ENCODE measurements around the gene NDUFV3. TPM values are rescaled to one million over a fixed set of nuclear protein-coding genes. Genes with fewer than 3 reads are reported as not detected.

The NDUFV3 gene
- total and polyA plus RNA-seq, 2 donors (not counting 3 experiments of a cell fraction or from before 2014, with no cell fraction given): 13.4 to 45.7 TPM

DNA sequence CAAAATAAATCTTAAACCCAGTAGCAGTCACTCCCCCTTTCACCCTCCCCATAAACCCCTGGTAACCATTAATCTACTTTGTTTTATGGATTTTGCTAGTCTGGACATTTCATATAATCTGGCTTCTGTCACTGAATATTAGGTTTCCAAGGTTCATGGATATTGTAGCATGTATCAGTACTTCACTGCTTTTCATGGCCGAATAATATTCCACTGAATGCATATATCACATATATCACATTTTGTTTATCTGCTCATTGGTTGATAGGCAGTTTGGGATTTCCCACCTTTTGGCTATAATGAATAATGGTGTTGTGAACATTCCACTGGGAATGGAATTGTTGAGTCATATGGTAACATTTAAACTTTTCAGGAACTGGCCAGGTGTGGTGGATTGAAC, 9.2 kb upstream of the NDUFV3 start:
- intact Hi-C loops (cut with micrococcal nuclease): no loop called here
- Histone ChIP-seq H3K36me3 (ENCODE audit: control insufficient read depth in 2 of 2, extremely low read depth in 1 of 2, insufficient read depth in 2 of 2, low read length in 2 of 2) (no peaks in the 10 kb centered on the region), H3K27ac (ENCODE audit: insufficient read depth, low read depth, low read length) (no peak overlapping the region), H3K4me3 (replicated peaks in 1 of 3; ENCODE audit: insufficient read depth in 1 of 3, low read depth in 1 of 3, low read length in 3 of 3) (no peak overlapping the region), H3K4me2 (ENCODE audit: insufficient read depth, low read length) (no peak overlapping the region), H3K27me3 (ENCODE audit: control insufficient read depth in 2 of 2, insufficient read depth in 2 of 2, low read length in 2 of 2) (no peaks in the 10 kb centered on the region), H3K79me2 (ENCODE audit: control insufficient read depth, insufficient read depth, low read length) (peaks cover 3% of the 10 kb centered on the region), H3K4me1 (ENCODE audit: control insufficient read depth, extremely low read depth, insufficient read depth, low read length) (peaks cover 3% of the 10 kb centered on the region), H4K20me1 (replicated peaks; ENCODE audit: control insufficient read depth, extremely low read depth, insufficient read depth, low read length) (no peaks in the 10 kb centered on the region), H3K9me3 (replicated peaks; ENCODE audit: control insufficient read depth, insufficient read depth, low read length) (no peaks in the 10 kb centered on the region), H2AFZ (ENCODE audit: low read depth, low read length) (no peak overlapping the region), H3K9me1 (replicated peaks; ENCODE audit: control insufficient read depth, extremely low read depth, insufficient read depth, low read length) (no peaks in the 10 kb centered on the region), H3K9ac (replicated peaks; ENCODE audit: extremely low read depth, insufficient read depth, low read length) (no peak overlapping the region)
- no peak for DNase-seq (ENCODE audit: low read depth, low spot score)
- ChIA-PET POLR2A (no interaction called here), CTCF (no interaction called here)
- BruUV-seq (replicated peaks): no TSS peak
- dilution Hi-C loops (cut with MboI; ENCODE audit: extremely low pct_ligation_motif_present, low sequenced_read_pairs): no loop called here
- TF ChIP-seq JUN (IDR thresholded peaks at IDR 0.05; ENCODE audit: borderline replicate concordance, insufficient read depth, insufficient read length, low read depth) (no peak), MYC (IDR thresholded peaks at IDR 0.05; ENCODE audit: low read depth, low read length) (no peak), POLR2A (IDR thresholded peaks at IDR 0.05; ENCODE audit: low read depth, low read length) (no peak), EZH2 (IDR thresholded peaks at IDR 0.05; ENCODE audit: borderline replicate concordance, low read depth, low read length, severe bottlenecking) (no peak), GATA2 (IDR thresholded peaks at IDR 0.05; ENCODE audit: insufficient read depth, insufficient read length, low read depth, low read length) (no peak), POLR2AphosphoS5 (IDR thresholded peaks at IDR 0.05; ENCODE audit: insufficient read depth, low read depth, low read length) (no peak), FOS (IDR thresholded peaks at IDR 0.05; ENCODE audit: borderline replicate concordance, insufficient read depth, low read length) (no peak)
- TF ChIP-seq, protein P1, sequence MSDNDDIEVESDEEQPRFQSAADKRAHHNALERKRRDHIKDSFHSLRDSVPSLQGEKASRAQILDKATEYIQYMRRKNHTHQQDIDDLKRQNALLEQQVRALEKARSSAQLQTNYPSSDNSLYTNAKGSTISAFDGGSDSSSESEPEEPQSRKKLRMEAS (IDR thresholded peaks at IDR 0.05; ENCODE audit: insufficient read depth, insufficient read length): no peak
- TF ChIP-seq, protein P2, sequence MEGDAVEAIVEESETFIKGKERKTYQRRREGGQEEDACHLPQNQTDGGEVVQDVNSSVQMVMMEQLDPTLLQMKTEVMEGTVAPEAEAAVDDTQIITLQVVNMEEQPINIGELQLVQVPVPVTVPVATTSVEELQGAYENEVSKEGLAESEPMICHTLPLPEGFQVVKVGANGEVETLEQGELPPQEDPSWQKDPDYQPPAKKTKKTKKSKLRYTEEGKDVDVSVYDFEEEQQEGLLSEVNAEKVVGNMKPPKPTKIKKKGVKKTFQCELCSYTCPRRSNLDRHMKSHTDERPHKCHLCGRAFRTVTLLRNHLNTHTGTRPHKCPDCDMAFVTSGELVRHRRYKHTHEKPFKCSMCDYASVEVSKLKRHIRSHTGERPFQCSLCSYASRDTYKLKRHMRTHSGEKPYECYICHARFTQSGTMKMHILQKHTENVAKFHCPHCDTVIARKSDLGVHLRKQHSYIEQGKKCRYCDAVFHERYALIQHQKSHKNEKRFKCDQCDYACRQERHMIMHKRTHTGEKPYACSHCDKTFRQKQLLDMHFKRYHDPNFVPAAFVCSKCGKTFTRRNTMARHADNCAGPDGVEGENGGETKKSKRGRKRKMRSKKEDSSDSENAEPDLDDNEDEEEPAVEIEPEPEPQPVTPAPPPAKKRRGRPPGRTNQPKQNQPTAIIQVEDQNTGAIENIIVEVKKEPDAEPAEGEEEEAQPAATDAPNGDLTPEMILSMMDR (IDR thresholded peaks at IDR 0.05; ENCODE audit: extremely low read depth in 1 of 2, insufficient read depth in 1 of 2, low read depth in 1 of 2, low read length in 2 of 2): no peak
- peak; percentile 50 for FAIRE-seq
